Thymus (tissue), 11 donors: ENCODE results near the gene ADNP. TPM values are rescaled to one million over a fixed set of nuclear protein-coding genes. Genes with fewer than 3 reads are reported as not detected.

Source experiments
- DNase-seq, 9 donors: peaks; one replicate each; pipeline ENCODE4 v3.0.0-alpha.2; 2013; ENCODE audit warnings: low spot score in 9 of 9, low read depth in 6 of 9, missing footprints in 1 of 9
- H3K27ac ChIP-seq, 2 donors: one replicate each; pipeline ENCODE4 v1.5.1; 2013; ENCODE audit warnings: control low read depth in 1 of 2, low read depth in 1 of 2, low read length in 1 of 2, mild to moderate bottlenecking in 1 of 2, moderate library complexity in 1 of 2
- H3K27me3 ChIP-seq, 2 donors: one replicate each; pipeline ENCODE4 v1.5.1; 2013; ENCODE audit warnings: low read length in 1 of 2; ENCODE audit not compliant: control insufficient read depth in 2 of 2, insufficient read depth in 1 of 2
- H3K36me3 ChIP-seq, 2 donors: one replicate each; pipeline ENCODE4 v1.5.1; 2013; ENCODE audit warnings: low read length in 1 of 2, mild to moderate bottlenecking in 1 of 2, moderate library complexity in 1 of 2; ENCODE audit not compliant: control insufficient read depth in 2 of 2, insufficient read depth in 2 of 2
- H3K4me1 ChIP-seq, 2 donors: one replicate each; pipeline ENCODE4 v1.5.1; 2013; ENCODE audit warnings: low read length in 2 of 2; ENCODE audit not compliant: control insufficient read depth in 2 of 2, insufficient read depth in 2 of 2
- H3K4me3 ChIP-seq, 2 donors: one replicate each; pipeline ENCODE4 v1.5.1; 2013; ENCODE audit warnings: low read length in 2 of 2, control low read depth in 1 of 2, mild to moderate bottlenecking in 1 of 2
- H3K9me3 ChIP-seq, 2 donors: one replicate each; pipeline ENCODE4 v1.5.1; 2013; ENCODE audit warnings: low read length in 1 of 2, mild to moderate bottlenecking in 1 of 2; ENCODE audit not compliant: control insufficient read depth in 2 of 2, insufficient read depth in 1 of 2
- WGBS: extraction: QIAGEN DNeasy Blood & Tissue Kit; methylation state at CpG from one replicate; pipeline ENCODE4 v1.1.7; 2013; 5-methylcytosine and 5-hydroxymethylcytosine counted together
- polyA plus RNA-seq: library from polyadenylated mRNA; stranded (reverse); fragments of 200-250 nt; gene quantifications from one replicate; pipeline ENCODE4 v1.2.3, GENCODE V29; 2013
- total RNA-seq: library from RNA; stranded (reverse); fragments of 120-200 nt; gene quantifications from one replicate; pipeline ENCODE4 v1.2.4, GENCODE V29; 2013
- donor health status: healthy.

Gene ADNP
- total and polyA plus RNA-seq, 2 donors, result 22.8 to 55.6 TPM

DNA sequence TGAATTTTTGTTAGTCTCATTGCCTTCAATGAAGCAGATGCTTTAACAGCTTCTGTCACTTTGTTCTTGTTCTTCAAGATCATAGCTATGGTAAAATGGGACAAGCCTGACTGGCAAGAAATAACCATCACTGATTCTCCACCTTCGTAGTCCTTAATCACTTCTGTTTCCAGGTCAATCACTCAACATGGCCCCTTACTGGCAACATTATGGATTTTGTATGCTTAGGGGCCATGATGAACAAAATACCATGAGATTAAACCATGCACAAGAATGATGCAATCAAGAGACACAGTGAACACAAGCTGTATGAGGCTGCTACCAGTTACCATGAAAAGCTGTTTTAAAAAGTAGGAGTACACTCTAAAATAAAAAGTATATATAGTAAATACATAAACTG, 32.8 kb downstream of the ADNP start:
- H3K9me3 ChIP-seq, result no peaks in the 10 kb centered on the region
- peaks cover 50 to 77% of the 10 kb centered on the region in 2 donors for H3K36me3 ChIP-seq
- no peak overlapping the region for H3K4me3 ChIP-seq
- H3K27me3 ChIP-seq, result no peaks in the 10 kb centered on the region
- WGBS, result 95% methylated on average over 1 of the region's 1 CpG
- DNase-seq, result no peak
- no peak overlapping the region for H3K27ac ChIP-seq
- H3K4me1 ChIP-seq, result no peaks in the 10 kb centered on the region

DNA sequence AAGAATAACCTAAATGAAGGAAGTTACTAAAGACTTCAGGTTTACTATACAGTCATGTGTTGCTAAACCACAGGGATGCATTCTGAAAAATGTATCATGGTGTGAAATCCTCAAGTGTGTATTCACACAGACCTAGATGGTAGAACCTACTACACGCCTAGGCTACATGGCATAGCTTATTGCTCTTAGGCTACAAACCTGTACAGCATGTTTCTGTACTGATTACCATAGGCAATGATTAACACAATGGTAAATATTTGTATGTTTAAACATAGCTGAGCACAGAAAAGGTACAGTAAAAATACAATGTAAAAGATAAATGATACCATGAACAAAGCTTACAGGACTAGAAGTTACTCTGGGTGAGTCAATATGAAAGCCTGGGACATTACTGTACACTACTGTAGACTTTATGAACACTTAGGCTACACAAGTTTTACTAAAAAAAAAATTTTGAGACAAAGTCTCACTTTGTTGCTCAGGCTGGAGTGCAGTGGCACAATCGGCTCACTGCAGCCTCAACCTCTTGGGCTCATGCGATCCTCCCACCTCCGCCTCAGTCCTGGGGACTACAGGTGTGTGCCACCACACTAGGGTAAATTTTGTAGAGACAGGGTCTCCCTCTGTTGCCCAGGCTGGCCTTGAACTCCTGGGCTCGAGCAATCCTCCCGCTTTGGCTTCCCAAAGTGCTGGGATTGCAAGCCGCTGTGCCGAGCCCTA, 36.0 kb downstream of the ADNP start:
- no peaks in the 10 kb centered on the region for H3K27me3 ChIP-seq
- WGBS, result 98% methylated on average over 8 of the region's 8 CpGs
- H3K4me3 ChIP-seq, result no peak overlapping the region
- H3K9me3 ChIP-seq, result no peaks in the 10 kb centered on the region
- H3K27ac ChIP-seq, result no peak overlapping the region
- DNase-seq, result no peak
- peaks cover 57 to 78% of the 10 kb centered on the region in 2 donors for H3K36me3 ChIP-seq
- no peaks in the 10 kb centered on the region for H3K4me1 ChIP-seq

DNA sequence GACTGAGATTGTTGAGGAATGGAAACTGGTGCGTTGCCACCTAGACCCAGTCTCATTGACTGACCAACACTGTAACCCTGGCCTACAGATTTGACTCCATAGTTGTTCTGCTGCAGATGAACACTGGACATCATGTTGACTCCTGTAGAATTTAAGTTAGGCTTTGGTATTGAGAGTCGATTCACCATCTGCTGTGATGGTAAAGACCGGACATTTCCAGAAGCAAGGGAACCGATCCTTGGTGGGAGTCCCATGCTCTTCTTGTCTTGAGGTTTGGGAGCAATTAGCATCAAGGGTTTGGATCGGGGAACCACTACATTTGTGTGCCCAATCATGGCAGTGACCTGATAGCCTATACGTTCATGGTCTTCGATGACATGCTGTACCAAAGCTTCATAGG, 37.6 kb downstream of the ADNP start:
- Histone ChIP-seq H3K36me3 (peaks cover 57 to 80% of the 10 kb centered on the region in 2 donors), H3K27ac (no peak overlapping the region), H3K4me1 (no peaks in the 10 kb centered on the region), H3K4me3 (no peak overlapping the region), H3K9me3 (no peaks in the 10 kb centered on the region), H3K27me3 (no peaks in the 10 kb centered on the region)
- WGBS, result 99% methylated on average over 7 of the region's 7 CpGs
- no peak for DNase-seq

DNA sequence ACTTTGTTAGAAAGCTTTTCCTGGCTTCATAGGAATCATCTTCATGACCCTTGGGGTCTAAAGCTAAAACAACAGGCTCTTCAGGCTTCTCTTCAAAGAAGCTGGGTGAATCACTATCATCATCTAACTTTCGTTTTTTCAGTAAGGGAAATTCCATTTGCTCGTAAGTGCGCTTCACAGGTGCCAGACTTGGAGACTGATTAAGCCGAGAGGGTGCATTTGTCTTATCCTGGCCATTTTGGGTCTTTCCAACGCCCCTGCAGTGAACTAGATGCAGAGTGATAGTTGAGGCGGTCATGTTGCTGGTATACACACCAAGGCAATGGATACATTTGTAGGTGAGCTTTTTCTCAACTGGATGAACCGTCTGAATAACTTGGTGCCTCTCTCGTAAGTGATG, 38.8 kb downstream of the ADNP start:
- Histone ChIP-seq H3K27me3 (no peaks in the 10 kb centered on the region), H3K9me3 (no peaks in the 10 kb centered on the region), H3K36me3 (peaks cover 65 to 78% of the 10 kb centered on the region in 2 donors), H3K4me3 (no peak overlapping the region), H3K27ac (no peak overlapping the region), H3K4me1 (no peaks in the 10 kb centered on the region)
- no peak for DNase-seq
- 96% methylated on average over 8 of the region's 8 CpGs for WGBS

DNA sequence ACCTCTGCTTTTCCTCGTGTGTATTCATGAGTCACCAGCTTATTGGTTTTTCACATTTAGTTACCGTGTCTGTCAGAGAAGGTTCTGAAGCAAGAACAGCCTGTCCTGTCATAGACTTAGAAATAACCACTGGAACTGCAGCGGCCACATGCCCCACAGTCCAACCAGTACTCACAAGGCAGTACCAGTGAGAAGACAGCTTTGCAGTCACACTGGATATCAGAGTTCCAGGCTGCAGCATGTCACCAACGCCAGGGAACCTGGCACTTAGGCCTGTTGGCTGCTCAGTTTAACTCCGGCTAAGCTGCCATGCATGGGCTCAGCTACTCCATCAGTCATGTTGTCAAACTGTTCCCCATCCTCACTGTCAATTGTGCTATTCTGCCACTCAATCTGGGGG, 40.1 kb downstream of the ADNP start:
- no peak overlapping the region for H3K4me3 ChIP-seq
- WGBS, result 92% methylated on average over 5 of the region's 5 CpGs

DNA sequence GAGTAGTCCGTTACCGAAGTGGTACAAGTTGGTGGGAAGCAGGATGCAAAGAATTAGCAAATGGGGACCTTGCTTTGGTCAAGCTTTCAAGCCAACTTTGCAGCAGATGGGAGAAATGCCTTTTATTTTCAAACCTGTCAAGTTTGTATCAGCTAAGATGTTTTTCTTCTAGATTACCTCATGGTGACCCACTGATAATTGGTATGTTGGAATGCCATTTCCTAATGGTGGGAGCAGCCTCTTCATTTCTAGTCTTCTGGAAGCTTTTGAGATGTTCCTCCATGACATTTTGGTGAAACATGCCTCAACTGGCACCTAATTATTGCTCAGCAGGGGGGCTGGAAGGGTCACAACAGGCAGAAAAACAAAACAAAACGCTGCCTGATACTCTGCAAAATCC, 43.7 kb downstream of the ADNP start:
- Histone ChIP-seq H3K27me3 (no peaks in the 10 kb centered on the region), H3K4me1 (peaks cover 0 to 4% of the 10 kb centered on the region in 2 donors), H3K4me3 (no peak overlapping the region), H3K9me3 (no peaks in the 10 kb centered on the region), H3K27ac (no peak overlapping the region), H3K36me3 (peaks cover 38 to 46% of the 10 kb centered on the region in 2 donors)
- 98% methylated on average over 3 of the region's 3 CpGs for WGBS
- DNase-seq, result no peak

More for the DNA sequence above, 40.1 kb downstream of the ADNP start:
- Histone ChIP-seq H3K4me1 (no peaks in the 10 kb centered on the region), H3K27me3 (no peaks in the 10 kb centered on the region), H3K36me3 (peaks cover 61 to 71% of the 10 kb centered on the region in 2 donors), H3K27ac (no peak overlapping the region), H3K9me3 (no peaks in the 10 kb centered on the region)
- no peak for DNase-seq

DNA sequence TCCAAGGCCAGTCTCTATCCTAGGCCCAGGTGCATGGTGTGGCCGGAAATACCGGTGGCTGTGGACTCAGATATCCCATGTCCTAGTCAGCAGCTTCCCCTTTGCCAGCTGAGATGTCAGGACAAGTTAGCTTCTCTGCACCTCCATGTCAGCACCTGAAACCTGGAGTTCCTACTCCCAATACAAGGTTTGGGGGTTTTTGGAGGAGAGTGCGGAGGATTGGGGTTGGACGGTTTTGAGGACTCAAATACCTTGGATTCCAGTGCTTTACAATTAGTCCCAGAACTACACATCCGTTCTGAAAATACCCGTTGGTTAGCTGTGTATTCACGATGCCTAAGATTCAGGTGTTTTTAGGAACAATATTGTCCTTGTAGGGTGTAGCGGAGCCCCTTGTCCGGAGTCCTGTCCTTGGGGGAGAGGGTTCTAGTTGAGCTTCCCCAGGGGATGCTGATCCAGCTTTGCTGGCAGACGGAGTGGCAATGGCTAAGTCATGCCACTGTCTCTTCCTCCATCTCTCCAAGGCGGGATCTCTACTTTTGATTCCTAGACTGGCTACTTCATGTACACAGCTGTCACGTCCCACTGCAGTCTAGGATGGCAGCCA, 45.0 kb downstream of the ADNP start:
- H3K4me1 ChIP-seq, result peaks cover 0 to 4% of the 10 kb centered on the region in 2 donors
- H3K4me3 ChIP-seq, result no peak overlapping the region
- H3K27ac ChIP-seq, result peak overlapping the region; percentile 53 to 71
- DNase-seq, result peak in 1 of 9 donors; percentile 14
- H3K27me3 ChIP-seq, result no peaks in the 10 kb centered on the region
- H3K36me3 ChIP-seq, result peaks cover 25 to 33% of the 10 kb centered on the region in 2 donors
- 88% methylated on average over 12 of the region's 12 CpGs for WGBS
- no peaks in the 10 kb centered on the region for H3K9me3 ChIP-seq

DNA sequence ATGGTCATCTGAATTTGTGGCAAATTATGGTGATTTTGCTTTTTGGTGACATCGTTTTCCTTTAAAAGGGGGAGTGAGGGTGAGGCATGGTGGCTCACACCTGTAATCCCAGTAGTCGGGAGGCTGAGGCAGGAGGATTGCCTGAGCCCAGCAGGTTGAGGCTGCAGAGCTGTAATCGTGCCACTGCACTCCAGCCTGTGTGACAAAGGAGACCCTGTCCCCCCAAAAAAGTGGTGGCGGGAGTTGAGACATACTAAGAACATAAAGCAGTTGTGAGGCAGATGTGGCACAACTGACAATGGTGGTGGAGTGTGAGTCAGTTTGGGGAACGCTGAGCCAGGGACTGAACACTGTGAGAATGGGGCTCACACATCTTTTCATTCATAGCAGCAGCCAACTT, 45.5 kb downstream of the ADNP start:
- 96% methylated on average over 5 of the region's 5 CpGs for WGBS
- no peak for DNase-seq
- Histone ChIP-seq H3K36me3 (peaks cover 22 to 28% of the 10 kb centered on the region in 2 donors), H3K4me3 (no peak overlapping the region), H3K9me3 (no peaks in the 10 kb centered on the region), H3K27me3 (no peaks in the 10 kb centered on the region), H3K4me1 (peaks cover 0 to 4% of the 10 kb centered on the region in 2 donors), H3K27ac (peak overlapping the region in 1 of 2 donors; percentile 36)

DNA sequence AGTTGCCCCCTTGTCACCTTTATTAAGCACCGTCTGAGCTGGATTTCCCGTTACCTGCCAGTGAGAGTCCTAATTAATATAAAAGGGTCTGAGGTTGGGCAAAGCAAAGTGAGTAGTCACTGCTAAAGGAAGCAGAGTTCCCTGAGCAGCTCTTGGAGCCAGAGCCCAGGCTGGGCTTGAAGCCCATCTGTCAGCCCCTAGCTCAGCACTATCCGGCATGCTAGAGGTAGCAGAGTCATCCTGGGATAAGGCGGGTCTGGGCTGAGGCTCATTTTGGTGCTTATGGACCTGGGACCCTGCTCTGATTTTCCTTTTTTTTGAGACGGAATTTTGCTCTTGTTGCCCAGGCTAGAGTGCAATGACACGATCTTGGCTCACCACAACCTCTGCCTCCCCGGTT, 46.2 kb downstream of the ADNP start:
- no peaks in the 10 kb centered on the region for H3K27me3 ChIP-seq
- no peak overlapping the region for H3K27ac ChIP-seq
- H3K4me3 ChIP-seq, result no peak overlapping the region
- no peak for DNase-seq
- 93% methylated on average over 7 of the region's 7 CpGs for WGBS
- H3K36me3 ChIP-seq, result peaks cover 22 to 25% of the 10 kb centered on the region in 2 donors
- no peaks in the 10 kb centered on the region for H3K9me3 ChIP-seq
- H3K4me1 ChIP-seq, result peaks cover 0 to 4% of the 10 kb centered on the region in 2 donors
